IMR-90 (cell line): ENCODE measurements around the gene TMEM117. TPM values are rescaled to one million over a fixed set of nuclear protein-coding genes. Genes with fewer than 3 reads are reported as not detected.

Experiments
- ATAC-seq: fragments of 200-7000 bp; cut with Tn5 transposase; 2 replicates; pipeline ENCODE4 v1.9.1; 2020; ENCODE audit warnings: low read depth, mild to moderate bottlenecking, moderate library complexity
- BruUV-seq: library from RNA; stranded (reverse); fragments of 400-500 nt; replicated peaks from 2 replicates; lab custom pipeline; 2021; lab: Mats Ljungman, UMichigan
- CTCF ChIA-PET: fragments of 300-600 bp; formaldehyde crosslinking; extraction: SDS; loops from one replicate; lab custom pipeline; 2021; ENCODE audit warnings: antibody characterized with exemption; lab: Yijun Ruan, JAX
- POLR2A ChIA-PET: fragments of 300-600 bp; sonication (Branson Sonifier 250); formaldehyde crosslinking; loops from one replicate; lab custom pipeline; 2022; ENCODE audit warnings: antibody characterized with exemption; ENCODE audit not compliant: unreplicated experiment; lab: Charles Lee
- DNase-seq: peaks from one replicate; pipeline ENCODE4 v3.0.0; 2013
- H2AFZ ChIP-seq: replicated peaks from 2 replicates; pipeline ENCODE3; 2013; ENCODE audit warnings: low read length, mild to moderate bottlenecking; ENCODE audit not compliant: poor library complexity
- H2AK5ac ChIP-seq: 2 replicates; pipeline ENCODE4 v1.6.1; 2013; ENCODE audit warnings: low read depth, low read length, inconsistent platforms
- H2AK9ac ChIP-seq: replicated peaks from 2 replicates; pipeline ENCODE3; 2013; ENCODE audit warnings: mild to moderate bottlenecking, low read depth, low read length, moderate library complexity; ENCODE audit not compliant: poor library complexity
- H2BK120ac ChIP-seq: 2 replicates; pipeline ENCODE4 v1.6.1; 2013; ENCODE audit warnings: low read depth, low read length, inconsistent platforms
- H2BK15ac ChIP-seq: 3 replicates; pipeline ENCODE4 v1.6.1; 2013; ENCODE audit warnings: low read depth, low read length, inconsistent platforms
- H2BK20ac ChIP-seq: 2 replicates; pipeline ENCODE4 v1.6.1; 2013; ENCODE audit warnings: low read depth, mild to moderate bottlenecking, inconsistent platforms, low read length, moderate library complexity
- H2BK5ac ChIP-seq: 2 replicates; pipeline ENCODE4 v1.6.1; 2013; ENCODE audit warnings: mild to moderate bottlenecking, low read depth, low read length, inconsistent platforms; ENCODE audit not compliant: poor library complexity, severe bottlenecking
- H3K14ac ChIP-seq: replicated peaks from 2 replicates; pipeline ENCODE4 v1.6.1; 2013; ENCODE audit warnings: low read depth, low read length, inconsistent platforms
- H3K18ac ChIP-seq: 2 replicates; pipeline ENCODE4 v1.6.1; 2013; ENCODE audit warnings: low read depth, low read length, control low read depth
- H3K23ac ChIP-seq: 2 replicates; pipeline ENCODE4 v1.6.1; 2013; ENCODE audit warnings: low read depth, low read length, inconsistent platforms
- H3K27ac ChIP-seq: 2 replicates; pipeline ENCODE4 v1.5.1; 2013; ENCODE audit warnings: mild to moderate bottlenecking, control low read depth, low read length; ENCODE audit not compliant: insufficient read depth
- H3K27me3 ChIP-seq: 2 replicates; pipeline ENCODE4 v1.6.1; 2013; ENCODE audit warnings: low read length; ENCODE audit not compliant: control insufficient read depth, insufficient read depth
- H3K36me3 ChIP-seq: 2 replicates; pipeline ENCODE4 v1.6.1; 2013; ENCODE audit warnings: low read length, mixed read lengths; ENCODE audit not compliant: control insufficient read depth, insufficient read depth
- H3K4ac ChIP-seq: 2 replicates; pipeline ENCODE4 v1.6.1; 2013; ENCODE audit warnings: low read depth, low read length, inconsistent platforms
- H3K4me1 ChIP-seq: 2 replicates; pipeline ENCODE4 v1.6.1; 2013; ENCODE audit warnings: low read length, mixed read lengths; ENCODE audit not compliant: control insufficient read depth, insufficient read depth
- H3K4me2 ChIP-seq: 2 replicates; pipeline ENCODE4 v1.6.1; 2013; ENCODE audit warnings: low read depth, mild to moderate bottlenecking, control low read depth, low read length, moderate library complexity
- H3K4me3 ChIP-seq: 2 replicates; pipeline ENCODE4 v1.5.1; 2013; ENCODE audit warnings: low read depth, mild to moderate bottlenecking, control low read depth, low read length, moderate library complexity; ENCODE audit not compliant: insufficient read depth
- H3K56ac ChIP-seq: 2 replicates; pipeline ENCODE4 v1.6.1; 2013; ENCODE audit warnings: low read length, inconsistent platforms; ENCODE audit not compliant: insufficient read depth; ENCODE audit errors: extremely low read depth
- H3K79me1 ChIP-seq, 2 experiments: 2 replicates each; pipeline ENCODE4 v1.6.1; 2013; ENCODE audit warnings: low read length in 2 of 2, inconsistent platforms in 1 of 2, low read depth in 1 of 2
- H3K9ac ChIP-seq: 2 replicates; pipeline ENCODE4 v1.6.1; 2013; ENCODE audit warnings: low read depth, low read length, control low read depth
- H3K9me1 ChIP-seq: 2 replicates; pipeline ENCODE4 v1.6.1; 2013; ENCODE audit warnings: low read length, inconsistent platforms; ENCODE audit not compliant: insufficient read depth
- H3K9me3 ChIP-seq: 2 replicates; pipeline ENCODE4 v1.6.1; 2013; ENCODE audit warnings: low read length; ENCODE audit not compliant: control insufficient read depth, insufficient read depth
- H4K20me1 ChIP-seq: 2 replicates; pipeline ENCODE4 v1.6.1; 2013; ENCODE audit warnings: low read length, inconsistent platforms; ENCODE audit not compliant: insufficient read depth
- H4K5ac ChIP-seq: 2 replicates; pipeline ENCODE4 v1.6.1; 2013; ENCODE audit warnings: mild to moderate bottlenecking, low read depth, low read length, control low read depth
- H4K8ac ChIP-seq, 2 experiments: 2 replicates each; pipeline ENCODE4 v1.6.1; 2013; ENCODE audit warnings: low read depth in 2 of 2, low read length in 2 of 2, control low read depth in 1 of 2, inconsistent platforms in 1 of 2
- H4K91ac ChIP-seq: 2 replicates; pipeline ENCODE4 v1.6.1; 2013; ENCODE audit warnings: low read depth, low read length, inconsistent platforms; ENCODE audit not compliant: insufficient read depth
- CEBPB ChIP-seq: IDR thresholded peaks from 2 replicates; pipeline ENCODE4 v1.6.1; 2012; ENCODE audit warnings: low read depth, low read length, improper control_type of control experiment
- CHD1 ChIP-seq: IDR thresholded peaks from 2 replicates; pipeline ENCODE4 v1.6.1; 2012; ENCODE audit warnings: low read depth, low read length, improper control_type of control experiment
- CTCF ChIP-seq: conservative IDR thresholded peaks from 2 replicates; pipeline ENCODE4 v1.5.1; 2012; ENCODE audit warnings: mild to moderate bottlenecking, low read depth, low read length, improper control_type of control experiment
- ELK1 ChIP-seq: fragments of 150-350 bp; IDR thresholded peaks from 2 replicates; pipeline ENCODE4 v1.6.1; 2016; ENCODE audit warnings: low read depth, mild to moderate bottlenecking, low read length, moderate library complexity, borderline replicate concordance
- RAD21 ChIP-seq: IDR thresholded peaks from 2 replicates; pipeline ENCODE4 v1.6.1; 2012; ENCODE audit warnings: low read length, improper control_type of control experiment
- WGBS, 2 experiments: methylation state at CpG; one replicate each; pipeline versions ENCODE4 v1.1.5 to v1.1.7; 2013; ENCODE audit warnings: missing lambda C conversion rate in 2 of 2; ENCODE audit not compliant: insufficient read length in 1 of 2; ENCODE audit errors: extremely low coverage in 2 of 2; 5-methylcytosine and 5-hydroxymethylcytosine counted together
- dilution Hi-C: fragments of 300-500 bp; cut with HindIII; formaldehyde crosslinking; loops from one replicate; pipeline ENCODE4 v1.14.3; 2018; ENCODE audit warnings: low sequenced_read_pairs; ENCODE audit not compliant: unreplicated experiment
- in situ Hi-C: fragments of 300-500 bp; cut with MboI; formaldehyde crosslinking; loops from 3 replicates; pipeline ENCODE4 v1.14.3; 2019; ENCODE audit warnings: low sequenced_read_pairs, inconsistent platforms, mixed read lengths
- intact Hi-C: fragments of 100-400 bp; cut with micrococcal nuclease; formaldehyde crosslinking; loops from 2 replicates; pipeline ENCODE4 v1.10.0; 2022
- polyA plus RNA-seq, 3 experiments: library from polyadenylated mRNA; depleted of rRNA; stranded (reverse); fragments of >200 nt; gene quantifications; 2 replicates each; pipeline ENCODE4 v1.2.3, GENCODE V29; 2012; ENCODE audit warnings: low replicate concordance in 1 of 3
- total RNA-seq: library from RNA; depleted of rRNA; stranded (reverse); fragments of >200 nt; gene quantifications from 2 replicates; pipeline ENCODE4 v1.2.3, GENCODE V29; 2012

TMEM117 gene
- total and polyA plus RNA-seq, 2 of the 4 experiments (the other 2 are of a cell fraction), result 8.7 to 21.0 TPM

GRCh38 chr12:44296624-44297197 lies 460.8 kb downstream of the TMEM117 start:
- H3K56ac ChIP-seq, result no peak overlapping the region
- no peak for TF ChIP-seq RAD21
- TF ChIP-seq CEBPB, result no peak
- TF ChIP-seq CTCF, result no peak
- TF ChIP-seq ELK1, result no peak
- no peak for TF ChIP-seq CHD1
- no peak overlapping the region for H2BK120ac ChIP-seq
- H2AFZ ChIP-seq, result no peak overlapping the region
- H3K27ac ChIP-seq, result no peak overlapping the region
- no peaks in the 10 kb centered on the region for H3K79me1 ChIP-seq
- ChIA-PET CTCF (no interaction called here), POLR2A (no interaction called here)
- H3K4me1 ChIP-seq, result no peaks in the 10 kb centered on the region
- intact Hi-C loops (no loop called here), dilution Hi-C loops (no loop called here), in situ Hi-C loops (no loop called here)
- no peak overlapping the region for H3K4ac ChIP-seq
- H2AK5ac ChIP-seq, result no peak overlapping the region
- no peaks in the 10 kb centered on the region for H4K20me1 ChIP-seq
- H4K91ac ChIP-seq, result no peak overlapping the region
- H3K36me3 ChIP-seq, result no peaks in the 10 kb centered on the region
- H2BK15ac ChIP-seq, result no peak overlapping the region
- no peaks in the 10 kb centered on the region for H3K27me3 ChIP-seq
- H3K4me3 ChIP-seq, result no peak overlapping the region
- no peak overlapping the region for H3K14ac ChIP-seq
- no TSS peak for BruUV-seq
- no peaks in the 10 kb centered on the region for H3K9me1 ChIP-seq
- WGBS, 2 experiments, result 80% methylated on average over 2 of the region's 4 CpGs; no CpG with 5 or more reads in 1 of the 2 experiments
- H3K9me3 ChIP-seq, result no peaks in the 10 kb centered on the region; the same call in 1 of the 2 replicates
- H3K18ac ChIP-seq, result no peak overlapping the region
- H4K8ac ChIP-seq, result no peak overlapping the region
- H2AK9ac ChIP-seq, result no peak overlapping the region
- ATAC-seq, result no peak
- no peak overlapping the region for H2BK5ac ChIP-seq
- H4K5ac ChIP-seq, result no peak overlapping the region
- H3K4me2 ChIP-seq, result no peak overlapping the region
- no peak overlapping the region for H2BK20ac ChIP-seq
- H3K9ac ChIP-seq, result no peak overlapping the region
- no peak for DNase-seq
- no peak overlapping the region for H3K23ac ChIP-seq
